ENCODE results near the gene ST6GAL1.

DNA sequence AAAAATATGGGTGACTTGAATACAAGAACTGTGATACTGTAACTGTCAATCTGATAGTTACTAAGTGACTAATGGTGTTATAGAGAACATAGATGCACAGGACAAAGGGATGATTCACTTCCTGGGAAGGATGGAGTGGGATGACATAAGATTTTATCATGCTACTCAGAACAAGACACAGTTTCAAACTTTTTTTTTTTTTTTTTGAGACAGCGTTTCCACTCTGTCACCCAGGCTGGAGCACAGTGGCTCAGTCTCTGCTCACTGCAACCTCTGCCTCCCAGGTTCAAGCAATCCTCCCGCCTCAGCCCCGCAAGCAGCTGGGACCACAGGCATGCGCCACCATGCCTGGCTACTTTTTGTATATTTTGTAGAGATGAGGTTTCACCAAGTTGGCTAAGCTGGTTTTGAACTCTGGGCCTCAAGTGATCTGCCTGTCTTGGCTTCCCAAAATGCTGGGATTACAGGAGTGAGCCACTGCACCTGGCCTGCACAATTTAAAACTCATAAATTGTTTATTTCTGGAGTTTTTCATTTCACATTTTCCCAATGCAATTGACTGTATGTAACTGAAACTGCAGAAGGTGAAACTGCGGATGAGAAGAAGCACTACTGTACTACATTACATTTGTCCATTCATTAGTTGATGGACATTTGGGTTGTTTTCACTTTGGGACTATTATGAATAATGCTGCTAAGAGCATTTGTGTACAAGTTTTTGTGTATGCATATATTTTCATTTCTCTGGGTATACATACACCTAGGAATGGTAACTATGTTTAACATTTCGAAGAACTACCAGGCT, 47.2 kb upstream of the ST6GAL1 start:
- TF ChIP-seq CTCF (IDR thresholded peaks at IDR 0.05) (no peak), POLR2A (IDR thresholded peaks at IDR 0.05) (no peak)

Measured in uterus (tissue), 2 donors.